HG03097 (cell line): Measurements from ENCODE around the gene IQCK.

Experiments
- ATAC-seq: cut with Tn5 transposase; IDR thresholded peaks from one replicate; pipeline ENCODE4 v1.9.1; 2021; ENCODE audit not compliant: unreplicated experiment, low FRiP score

Gene IQCK

DNA sequence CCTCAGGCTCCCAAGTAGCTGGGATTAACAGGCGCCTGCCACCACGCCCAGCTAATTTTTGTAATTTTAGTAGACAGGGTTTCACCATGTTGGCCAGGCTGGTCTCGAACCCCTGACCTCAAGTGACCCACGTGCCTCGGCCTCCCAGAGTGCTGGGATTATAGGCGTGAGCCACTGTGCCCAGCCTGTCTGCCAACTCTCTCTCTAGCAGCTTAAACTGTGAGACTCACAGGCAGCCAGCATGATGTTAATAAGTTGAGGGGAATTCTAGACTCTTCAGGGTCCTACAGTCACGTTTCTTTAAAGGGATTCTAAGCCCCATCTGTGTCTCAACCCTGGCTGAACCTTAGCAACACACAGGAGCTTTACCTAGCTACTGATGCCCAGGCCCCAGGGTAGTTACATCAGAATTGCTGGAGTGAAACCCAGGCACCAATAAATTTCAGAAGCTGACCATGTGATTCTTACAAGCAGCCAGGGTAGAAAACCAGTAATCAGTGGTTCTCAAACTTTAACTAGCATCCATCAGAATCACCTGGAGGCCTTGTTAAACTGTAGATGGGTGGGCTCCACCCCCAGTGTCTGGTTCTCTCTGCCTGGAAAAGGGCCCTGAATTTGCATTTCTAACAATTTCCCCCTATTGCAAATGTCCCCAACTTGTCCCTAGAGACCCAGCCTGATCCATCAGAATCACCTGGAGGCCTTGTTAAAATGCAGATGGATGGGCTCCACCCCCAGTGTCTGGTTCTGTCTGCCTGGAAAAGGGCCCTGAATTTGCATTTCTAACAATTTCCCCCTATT, 135.9 kb downstream of the IQCK start:
- no peak for ATAC-seq

DNA sequence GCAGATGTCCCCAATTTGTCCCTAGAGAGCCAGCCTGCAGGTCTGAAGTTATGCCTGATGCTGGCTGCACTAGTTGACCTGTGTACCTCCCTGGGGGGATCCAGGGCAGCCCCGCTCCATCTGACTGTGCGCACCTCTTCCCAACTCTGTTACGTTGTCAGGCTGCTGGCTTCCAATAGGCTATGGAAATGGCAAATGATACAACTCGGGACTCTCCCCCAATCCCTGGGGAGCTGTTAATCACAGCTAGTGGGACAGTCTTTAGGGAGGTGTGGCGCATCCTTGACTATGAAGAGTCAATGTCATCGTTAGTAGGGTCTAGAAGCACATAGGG, 136.4 kb downstream of the IQCK start:
- ATAC-seq, result no peak

DNA sequence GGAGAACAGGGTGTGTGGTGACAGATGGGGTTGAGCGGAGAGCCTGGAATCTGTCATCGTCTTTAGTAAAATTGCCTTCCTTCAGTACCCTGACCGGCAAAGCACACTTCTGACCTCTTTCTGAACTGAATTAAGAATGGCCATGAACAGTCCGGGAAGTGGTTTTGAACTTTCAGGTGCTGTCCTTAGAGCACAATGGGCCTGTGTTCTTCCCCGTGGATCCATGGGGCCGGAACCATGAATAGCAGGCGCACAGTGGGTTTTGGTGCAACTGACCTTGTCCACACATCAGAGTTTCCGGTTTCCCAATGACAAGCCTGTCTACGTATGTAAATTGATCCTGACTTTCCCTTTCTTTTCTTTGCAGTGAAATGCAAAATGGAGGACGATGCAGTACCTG, 138.0 kb downstream of the IQCK start:
- no peak for ATAC-seq

DNA sequence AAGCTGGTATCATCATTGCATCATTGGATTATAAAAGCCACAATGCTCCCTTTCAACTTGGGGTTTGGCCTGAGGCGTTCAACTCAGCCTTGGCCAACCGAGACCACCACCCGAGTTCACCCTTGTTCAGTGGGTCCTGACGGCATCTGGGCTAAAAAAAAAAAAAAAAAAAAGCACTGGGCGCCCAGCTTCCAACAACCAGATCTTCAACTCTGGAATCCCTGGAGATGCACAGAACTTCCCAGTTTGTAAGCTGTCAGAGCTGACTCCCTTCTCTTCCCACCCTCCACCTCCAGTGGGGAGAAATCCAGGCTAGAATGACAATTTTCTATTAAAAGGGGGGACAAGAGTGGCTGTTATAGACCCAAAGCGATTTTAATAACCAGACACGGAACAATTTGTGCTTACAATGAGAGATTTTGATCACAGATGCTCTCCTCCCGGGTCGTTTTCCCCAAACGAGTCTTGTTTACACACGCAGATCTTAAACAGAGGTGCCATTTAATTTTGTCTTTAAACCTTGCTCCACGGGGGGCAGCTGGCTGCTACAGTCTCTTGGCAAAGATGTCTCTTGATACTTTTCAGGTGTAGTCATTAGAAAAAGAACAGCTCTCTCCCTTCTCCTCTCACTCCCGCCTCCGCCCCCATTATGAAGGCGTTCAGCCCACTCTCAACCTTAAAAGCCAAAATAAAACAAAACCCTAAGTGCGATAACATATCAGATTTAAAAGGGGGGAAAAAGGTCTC, 139.7 kb downstream of the IQCK start:
- no peak for ATAC-seq

DNA sequence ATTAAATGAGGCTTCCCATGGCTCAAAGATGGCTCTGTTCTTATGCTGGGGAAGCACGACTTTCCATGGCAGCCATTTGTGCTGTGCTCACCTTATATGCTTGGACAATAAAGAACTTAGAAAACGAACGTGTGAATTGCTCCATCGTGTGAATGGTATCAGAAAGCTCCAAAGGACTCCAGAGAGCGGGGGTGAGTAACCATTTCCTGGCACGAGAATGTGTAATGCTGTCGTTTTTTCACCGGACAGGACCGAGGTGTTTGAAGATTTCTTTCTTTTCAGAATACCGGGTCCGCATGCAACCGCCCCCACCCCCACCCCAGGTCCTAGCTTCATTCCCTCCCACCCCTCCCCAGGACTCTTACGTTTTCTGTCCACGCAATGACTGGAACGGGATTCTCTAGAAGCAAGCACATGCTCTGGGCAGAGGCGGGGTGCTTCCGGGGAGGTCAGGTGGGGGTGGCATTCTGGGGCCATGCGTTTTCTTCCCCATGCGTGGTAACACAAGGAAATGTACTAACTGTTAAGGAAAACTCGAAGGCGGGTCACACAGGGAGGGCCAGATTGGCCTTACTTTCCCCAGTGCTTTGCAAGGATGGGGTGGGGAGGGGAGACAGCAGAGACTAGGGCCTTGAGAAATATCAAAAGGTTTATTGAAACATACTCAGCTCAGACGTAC, 140.4 kb downstream of the IQCK start:
- no peak for ATAC-seq

DNA sequence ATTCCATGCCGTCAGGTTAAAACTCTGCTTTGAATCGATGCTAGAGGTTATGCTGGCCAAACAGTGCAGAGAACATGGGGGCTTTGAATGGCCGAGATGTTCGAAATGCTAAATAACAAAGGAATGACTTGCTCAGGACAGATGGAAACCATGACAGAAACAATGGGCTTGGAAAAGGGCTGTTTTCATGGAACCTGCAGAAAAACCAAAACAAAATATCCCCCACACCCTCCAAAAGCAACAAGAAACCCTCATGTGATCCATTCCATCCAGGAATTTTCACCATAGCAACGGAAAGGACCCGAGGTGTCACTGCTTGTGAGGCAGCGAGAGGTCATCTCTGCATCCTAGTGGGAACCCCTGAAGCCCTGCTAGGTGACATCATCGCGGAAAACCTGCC, 141.1 kb downstream of the IQCK start:
- no peak for ATAC-seq

DNA sequence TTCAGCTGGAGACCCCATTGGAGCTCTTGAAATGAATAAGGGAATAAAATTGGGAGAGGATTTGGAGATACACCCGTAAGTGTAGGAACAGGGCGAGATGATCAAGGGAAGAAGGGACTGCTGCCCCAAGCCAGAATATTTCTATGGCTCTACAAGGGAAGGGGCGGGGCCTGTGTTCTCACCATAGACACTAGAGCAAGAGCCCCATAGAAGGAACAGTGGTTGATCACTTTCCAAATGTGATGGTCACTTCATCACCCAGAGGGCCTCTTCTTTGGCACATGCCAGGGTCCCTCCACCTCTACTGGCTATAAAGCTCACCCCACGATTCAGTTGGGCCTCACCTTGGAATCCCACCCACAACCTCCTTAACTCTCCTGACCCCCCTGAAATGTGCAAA, 141.5 kb downstream of the IQCK start:
- no peak for ATAC-seq

DNA sequence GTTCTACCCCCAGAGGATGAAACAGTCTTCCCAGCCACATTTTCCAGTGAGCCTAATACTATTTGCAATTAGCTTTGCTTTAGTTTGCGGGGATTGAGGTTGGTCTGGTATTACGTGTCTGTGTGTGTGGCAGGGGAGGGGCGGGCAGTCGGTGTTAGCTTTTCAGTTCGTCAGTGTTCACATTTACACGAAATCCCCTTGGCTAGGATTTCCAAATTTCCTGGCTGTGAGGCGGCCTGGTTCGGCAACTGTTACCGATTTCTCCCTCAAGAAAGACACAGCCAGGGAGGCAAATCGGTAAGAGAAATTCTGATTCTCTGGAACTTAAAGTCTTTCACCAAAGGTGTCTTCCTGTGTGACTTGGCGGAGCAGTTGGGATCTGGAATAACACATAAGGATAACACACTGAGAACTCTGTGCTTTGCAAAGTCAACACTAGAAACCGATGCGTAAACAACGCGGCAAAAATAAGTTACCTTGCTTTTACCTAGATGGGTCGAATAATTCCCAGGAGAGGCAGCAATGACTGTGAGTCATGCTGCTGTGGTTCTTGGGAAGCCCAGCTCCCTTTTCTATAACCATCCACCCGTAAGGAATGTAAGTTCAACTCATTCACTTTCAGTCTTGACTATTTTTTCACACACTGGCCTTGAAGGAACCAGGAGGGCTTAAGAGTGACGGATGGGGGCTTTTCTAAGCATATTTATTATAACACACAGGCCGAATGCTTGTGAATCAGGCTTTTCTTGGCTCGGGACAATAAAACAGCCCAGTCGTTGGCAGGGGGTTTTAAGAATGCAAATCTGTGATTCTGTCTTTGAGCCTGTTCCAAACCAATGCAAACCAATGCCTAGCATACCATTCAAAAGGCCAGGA, 142.3 kb downstream of the IQCK start:
- ATAC-seq, result no peak

DNA sequence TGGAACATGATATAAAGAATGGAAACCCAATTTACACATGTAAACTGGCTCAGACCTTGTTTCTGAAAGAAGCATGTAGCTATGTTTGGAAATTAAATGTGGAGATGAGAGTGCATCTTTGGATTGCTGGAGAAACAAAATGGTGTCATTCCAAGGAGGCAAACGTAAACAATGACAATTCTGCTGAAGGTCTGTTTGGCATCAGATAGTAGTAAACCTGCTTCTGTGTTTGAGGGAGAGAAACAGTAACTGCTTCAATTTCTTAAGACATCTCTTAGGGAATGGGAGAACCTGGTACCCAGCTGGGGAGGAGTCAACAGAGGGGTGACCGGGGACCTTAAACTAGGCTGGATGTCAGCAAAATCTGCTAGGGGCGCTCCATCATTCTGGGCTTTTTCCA, 143.1 kb downstream of the IQCK start:
- no peak for ATAC-seq

DNA sequence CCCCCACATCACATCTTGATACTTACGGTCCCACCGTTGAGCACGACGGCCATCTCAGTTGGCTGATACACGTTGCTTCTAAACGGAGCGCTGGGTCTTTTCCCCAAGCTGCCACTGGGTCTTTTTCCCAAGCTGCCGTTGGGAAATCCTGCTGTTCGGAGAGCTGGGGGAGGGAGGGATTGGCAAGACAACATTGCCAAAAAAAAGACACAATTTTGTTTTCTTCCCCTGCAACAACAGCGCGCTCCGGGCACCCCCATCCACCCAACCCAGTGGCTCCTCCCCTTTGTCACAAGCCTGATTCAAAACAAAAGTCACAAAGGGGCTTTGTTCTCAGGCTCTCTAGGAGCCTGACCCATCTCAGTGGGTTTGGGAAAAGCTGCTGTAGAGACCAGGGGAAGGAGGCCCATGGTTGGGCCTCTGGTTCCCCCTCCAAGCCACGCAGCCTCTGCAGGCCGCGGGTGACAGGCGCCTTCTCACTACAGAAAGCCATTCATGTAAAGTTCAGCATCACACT, 143.8 kb downstream of the IQCK start:
- ATAC-seq, result no peak

DNA sequence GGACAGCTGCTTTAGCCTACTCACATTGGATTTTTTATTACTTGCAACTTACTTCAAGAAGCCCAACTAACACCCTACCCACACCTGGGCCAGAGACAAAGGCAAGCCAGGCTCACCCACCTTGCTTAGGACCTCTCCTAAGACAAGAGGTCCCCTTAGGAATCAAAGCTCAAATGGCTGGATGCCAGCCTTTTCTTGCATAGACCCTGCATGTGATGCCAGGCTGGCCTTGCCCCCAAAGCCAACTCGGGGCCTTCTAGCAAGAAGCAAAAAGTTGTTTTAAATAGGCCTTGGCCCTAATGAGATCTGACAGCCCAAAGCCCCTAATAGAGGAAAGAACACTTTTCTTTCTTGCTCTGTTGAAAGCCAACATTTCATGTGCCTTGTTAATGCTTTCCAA, 145.9 kb downstream of the IQCK start:
- no peak for ATAC-seq

DNA sequence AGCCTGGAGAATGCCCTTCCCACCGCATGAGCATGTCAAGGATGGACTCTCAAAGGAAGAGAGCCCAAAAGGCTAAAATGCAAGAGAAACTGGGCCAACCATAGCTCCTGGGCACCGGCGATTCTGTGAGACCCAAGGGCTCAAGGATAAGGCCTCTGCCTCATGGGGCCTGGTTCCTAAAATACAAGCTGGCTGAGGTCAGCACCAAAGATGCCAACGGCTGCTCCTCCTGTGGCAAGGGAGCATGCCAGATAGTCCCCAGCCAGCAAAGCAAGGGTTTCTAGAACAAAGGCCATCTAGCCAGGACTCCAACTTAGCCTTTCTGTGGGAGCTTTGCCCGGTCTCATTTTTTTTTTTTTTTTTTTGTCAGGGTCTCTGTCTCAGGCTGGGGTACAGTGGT, 146.5 kb downstream of the IQCK start:
- no peak for ATAC-seq

DNA sequence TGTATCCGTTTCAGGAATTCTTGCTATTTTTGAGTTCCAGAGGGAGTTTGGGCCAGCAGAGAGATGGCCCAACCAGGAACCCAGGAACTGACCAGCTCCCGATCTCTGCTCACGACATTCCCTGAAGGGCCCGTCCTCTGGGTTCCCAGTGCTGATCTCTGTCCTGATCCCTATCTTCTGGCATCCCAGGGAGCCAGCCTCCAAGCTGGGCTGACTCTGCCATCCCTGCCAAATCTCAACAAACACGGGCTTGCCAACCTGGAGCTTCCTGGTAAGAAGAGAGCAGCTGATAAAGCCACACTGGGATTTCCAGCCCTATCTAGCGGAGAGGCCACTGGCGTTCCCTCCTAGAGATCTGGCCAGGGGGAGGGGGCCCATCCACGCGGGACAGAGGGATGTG, 150.3 kb downstream of the IQCK start:
- no peak for ATAC-seq

DNA sequence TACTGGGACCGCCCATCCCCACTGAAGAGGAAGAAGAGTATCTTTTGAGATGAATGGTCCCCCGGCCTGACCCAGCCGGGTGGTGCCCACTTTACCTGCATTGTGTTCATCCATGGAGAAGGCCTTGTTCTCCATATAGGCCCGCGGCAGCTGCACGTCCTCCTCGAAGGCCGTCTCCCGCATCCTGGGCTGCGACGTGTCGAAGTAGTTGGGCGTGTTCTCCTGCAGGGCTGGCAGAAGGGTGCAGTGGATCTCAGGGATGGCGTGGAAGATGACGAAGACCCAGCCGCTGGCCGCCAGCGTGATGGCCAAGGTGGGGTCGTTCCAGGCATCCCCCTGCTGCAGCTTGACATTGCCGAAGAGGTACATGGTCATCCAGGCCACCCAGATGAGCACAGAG, 153.7 kb downstream of the IQCK start:
- ATAC-seq, result no peak

DNA sequence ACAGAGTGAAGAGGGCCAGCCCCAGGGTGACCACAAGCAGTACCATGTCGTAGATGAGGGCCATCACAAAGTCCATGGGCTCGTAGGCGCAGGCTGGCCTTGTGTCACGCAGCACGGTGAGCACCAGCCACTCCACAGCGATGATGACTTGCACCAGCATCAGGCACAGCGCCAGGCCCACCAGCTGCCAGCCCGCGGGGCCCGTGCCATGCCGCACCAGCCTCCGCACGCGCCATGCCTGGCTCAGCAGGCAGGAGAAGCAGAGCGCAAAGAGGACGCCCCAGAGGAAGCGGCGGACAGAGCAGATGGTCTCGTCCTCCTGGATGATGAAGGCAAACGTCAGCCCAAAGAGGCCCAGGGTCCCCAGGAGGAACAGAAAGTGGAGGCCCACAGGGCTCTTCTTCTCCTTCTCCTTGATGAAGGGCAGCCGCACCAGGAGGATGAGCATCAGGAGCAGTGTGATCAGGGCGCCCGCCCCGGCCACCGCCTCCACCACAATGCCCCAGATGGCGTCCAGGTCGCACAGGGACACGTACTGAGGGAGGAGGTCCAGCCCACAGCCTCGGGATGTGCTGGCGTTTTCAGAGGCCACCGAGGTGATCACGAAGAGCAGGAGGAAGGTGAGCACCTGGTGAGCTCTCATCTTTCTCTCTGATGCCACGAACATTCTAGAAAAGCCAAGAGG, 154.2 kb downstream of the IQCK start:
- ATAC-seq, result no peak

DNA sequence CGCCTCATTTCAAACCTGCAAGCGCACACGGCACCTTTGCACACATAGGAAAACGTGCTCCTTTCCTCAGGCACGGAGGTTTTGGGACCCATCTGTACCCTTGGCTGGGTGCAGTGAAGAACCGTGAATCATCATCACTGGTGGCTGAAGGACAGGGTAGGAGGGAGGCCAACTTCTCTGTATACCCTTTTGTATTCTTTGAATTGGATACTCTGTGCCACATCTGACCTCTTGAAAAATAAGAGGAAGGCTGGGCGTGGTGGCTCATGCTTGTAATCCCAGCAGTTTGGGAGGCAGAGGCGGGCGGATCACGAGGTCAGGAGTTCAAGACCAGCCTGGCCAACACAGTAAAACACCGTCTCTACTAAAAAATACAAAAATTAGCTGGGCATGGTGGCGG, 154.9 kb downstream of the IQCK start:
- no peak for ATAC-seq

DNA sequence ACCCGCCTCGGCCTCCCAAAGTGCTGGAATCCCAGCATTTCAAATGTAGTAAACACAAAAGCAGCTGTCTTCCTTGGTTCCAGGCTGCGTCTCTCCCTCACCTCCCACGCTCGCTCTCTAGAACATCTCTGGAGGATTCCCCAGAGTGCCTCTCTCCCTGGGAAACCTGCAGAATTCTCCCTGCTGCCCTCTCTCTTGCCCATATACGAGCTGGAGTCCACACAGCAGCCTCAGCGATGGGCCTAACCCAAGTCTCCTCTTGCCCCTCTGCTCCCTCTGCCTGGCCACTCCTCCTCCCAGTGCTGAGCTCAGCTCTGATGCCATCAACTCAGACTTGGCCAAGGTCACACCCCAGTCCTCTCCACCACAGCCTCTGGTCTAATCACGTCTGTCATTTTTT, 156.0 kb downstream of the IQCK start:
- no peak for ATAC-seq

DNA sequence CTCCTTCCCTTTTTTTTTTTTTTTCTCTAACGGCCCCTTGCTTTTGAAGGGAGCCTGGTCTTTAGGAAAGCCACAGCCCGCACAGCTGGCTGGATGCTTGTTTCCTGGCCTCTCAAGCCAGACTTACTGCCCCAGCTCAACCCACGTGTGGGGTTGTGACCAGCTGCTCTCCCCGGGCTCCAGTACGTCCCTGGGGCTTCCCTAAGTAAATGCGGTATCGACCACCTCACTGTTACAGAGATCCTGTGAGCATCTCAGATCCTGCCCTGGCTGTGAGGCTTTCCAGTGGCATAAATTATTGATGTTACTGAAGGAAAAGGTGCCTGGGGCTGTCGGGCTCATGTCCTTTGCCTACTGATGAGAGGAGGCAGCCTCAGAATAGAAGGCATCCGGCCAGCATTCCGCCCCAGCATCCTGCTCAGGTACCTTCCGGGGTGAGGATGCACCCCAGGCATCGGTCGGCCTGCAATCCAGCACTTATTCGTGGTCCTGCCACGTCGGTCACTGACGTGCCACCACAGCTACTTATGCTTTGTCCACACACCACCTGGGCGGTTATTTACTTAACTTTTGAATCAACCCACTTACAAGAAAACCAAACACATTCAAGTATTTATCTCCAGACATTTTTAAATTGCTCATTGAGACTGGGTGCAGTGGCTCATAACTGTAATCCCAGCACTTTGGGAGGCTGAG, 156.9 kb downstream of the IQCK start:
- ATAC-seq, result no peak

DNA sequence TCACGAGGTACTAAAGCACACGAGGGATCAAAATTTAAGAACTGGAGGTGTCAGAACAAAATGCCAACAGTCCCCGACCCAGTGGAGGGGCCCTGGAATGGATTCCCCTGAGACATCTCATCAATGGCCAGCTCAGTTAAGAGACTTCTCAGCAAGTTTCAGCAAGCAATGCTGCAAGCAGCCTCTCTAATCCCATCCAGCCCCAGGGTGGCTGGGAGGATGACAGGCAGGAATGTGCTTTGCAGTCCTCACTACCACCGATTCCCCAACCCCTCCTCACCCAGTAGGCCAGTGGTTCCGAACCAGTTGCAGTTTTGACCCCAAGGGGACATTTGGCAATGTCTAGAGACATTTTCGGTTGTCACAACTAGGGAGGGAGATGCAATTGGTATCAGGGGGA, 157.8 kb downstream of the IQCK start:
- ATAC-seq, result no peak
